HG03039 (cell line): ENCODE measurements around the gene MATN4.

ENCODE experiments used
- ATAC-seq: cut with Tn5 transposase; IDR thresholded peaks from one replicate; pipeline ENCODE4 v1.9.1; 2021; ENCODE audit warnings: mild to moderate bottlenecking, moderate library complexity; ENCODE audit not compliant: unreplicated experiment

MATN4 gene

DNA sequence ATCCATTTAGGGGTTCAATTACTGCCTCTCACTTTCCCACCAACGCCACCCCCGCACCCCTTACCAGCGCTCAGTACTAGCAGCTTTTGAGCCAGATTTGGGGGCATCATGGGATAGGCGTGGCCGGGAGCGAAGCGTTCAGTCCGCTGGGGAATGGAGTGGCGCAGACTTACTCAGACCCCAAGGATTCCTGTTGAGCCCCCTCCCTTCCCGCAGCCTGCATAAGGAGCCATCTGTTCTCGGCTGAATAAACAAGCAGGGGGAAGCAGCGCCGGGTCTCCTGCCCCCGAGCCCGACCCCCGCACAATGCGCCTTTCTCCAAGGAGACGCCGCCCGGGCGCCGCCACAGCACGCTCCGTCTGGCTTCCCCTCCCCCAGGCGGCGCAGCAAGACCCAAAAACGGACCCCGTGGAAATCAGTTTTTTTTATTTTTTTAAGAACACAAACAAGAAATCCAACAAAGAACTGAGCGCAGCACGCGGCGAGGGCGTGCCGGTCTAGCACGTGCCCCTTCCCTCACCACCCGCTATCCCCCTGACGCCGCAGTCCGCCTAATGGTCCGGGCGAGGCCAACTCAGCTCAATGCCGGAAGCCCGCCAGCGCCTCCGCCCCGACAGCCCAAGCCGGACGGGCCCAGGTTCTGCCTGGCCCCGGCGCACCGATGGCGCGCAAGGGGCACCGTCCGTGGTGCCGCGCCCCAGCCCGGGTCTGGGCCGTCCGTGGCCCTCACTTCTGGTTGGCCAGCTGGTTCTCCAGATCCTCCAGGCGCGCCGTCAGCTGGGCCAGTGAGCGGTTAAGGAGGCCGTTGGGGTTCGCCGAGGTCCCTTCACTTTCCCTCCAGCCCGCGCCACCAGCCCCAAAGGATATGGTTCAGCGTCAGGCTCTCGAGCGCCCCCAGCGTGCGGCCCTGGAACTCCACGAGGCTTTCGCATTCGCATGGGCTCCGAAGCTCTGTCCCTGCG is 14.8 kb downstream of the MATN4 start:
- ATAC-seq, result peak; percentile 53

DNA sequence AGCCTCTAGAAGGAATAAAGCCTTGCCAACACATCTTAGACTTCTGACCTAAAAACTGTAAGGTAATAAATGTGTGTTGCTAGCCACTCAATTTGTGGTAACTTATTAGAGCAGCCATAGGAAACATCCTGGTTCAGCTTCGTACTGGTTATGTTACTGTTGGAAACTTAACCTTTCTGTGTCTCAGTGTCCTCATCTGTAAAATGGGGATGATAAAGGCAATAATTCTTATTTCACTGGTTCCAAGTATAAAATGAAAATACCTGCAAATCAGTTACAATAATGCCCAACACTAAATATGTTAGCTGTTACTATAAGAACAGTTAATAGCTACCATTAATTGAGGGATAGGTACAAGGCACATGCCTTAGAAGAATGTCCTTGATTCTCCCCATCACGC is 15.8 kb downstream of the MATN4 start:
- no peak for ATAC-seq

DNA sequence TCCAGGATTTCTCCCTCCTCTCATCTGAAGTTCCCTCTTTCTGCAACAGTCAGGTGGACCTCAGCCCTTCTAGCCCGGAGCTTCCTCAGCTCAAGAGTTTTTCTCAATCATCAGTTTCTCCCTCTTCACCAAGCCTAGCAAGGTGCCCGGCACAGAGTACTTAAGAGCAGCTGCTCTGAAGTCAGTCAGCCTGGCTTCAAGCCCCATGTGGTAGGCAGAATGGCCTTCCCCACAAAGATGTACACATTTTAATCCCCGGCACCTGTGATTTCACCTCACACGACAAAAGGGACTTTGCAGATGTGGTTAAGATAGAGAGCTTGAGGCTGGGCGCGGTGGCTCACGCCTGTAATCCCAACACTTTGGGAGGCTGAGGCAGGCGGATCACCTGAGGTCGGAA is 16.6 kb downstream of the MATN4 start:
- ATAC-seq, result no peak

DNA sequence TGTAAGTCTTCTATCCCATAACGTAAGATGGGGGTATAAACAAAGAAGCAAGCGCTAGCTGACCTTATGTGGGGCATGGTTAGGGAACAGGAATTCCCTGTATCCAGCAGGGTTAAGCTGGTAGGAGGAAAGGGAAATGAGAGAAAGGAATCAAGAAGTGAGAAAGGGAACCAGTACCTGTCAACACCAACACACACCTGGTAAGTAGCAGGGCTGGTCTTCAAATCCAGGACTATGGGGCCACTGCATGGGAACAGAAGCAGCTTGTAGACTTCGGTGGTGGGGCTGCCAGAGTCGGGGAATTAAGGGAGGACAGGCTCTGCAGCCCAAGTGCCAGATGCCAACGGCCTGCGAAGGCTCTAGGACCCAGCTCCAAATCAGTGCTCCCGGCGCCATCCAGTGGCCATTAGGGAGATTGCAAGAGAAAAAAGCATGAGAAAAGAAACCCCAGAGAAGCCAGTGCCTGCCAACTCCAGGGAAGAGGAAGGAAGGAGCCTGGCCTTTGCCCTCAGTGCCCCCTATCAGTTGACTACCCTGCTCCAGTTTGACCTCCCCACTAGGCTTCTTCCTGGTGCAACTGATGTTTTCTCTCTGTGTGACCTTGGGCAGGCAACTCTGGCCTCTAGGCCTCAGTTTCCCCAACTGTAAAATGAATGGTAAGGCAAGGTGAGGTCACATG is 17.3 kb downstream of the MATN4 start:
- ATAC-seq, result no peak

DNA sequence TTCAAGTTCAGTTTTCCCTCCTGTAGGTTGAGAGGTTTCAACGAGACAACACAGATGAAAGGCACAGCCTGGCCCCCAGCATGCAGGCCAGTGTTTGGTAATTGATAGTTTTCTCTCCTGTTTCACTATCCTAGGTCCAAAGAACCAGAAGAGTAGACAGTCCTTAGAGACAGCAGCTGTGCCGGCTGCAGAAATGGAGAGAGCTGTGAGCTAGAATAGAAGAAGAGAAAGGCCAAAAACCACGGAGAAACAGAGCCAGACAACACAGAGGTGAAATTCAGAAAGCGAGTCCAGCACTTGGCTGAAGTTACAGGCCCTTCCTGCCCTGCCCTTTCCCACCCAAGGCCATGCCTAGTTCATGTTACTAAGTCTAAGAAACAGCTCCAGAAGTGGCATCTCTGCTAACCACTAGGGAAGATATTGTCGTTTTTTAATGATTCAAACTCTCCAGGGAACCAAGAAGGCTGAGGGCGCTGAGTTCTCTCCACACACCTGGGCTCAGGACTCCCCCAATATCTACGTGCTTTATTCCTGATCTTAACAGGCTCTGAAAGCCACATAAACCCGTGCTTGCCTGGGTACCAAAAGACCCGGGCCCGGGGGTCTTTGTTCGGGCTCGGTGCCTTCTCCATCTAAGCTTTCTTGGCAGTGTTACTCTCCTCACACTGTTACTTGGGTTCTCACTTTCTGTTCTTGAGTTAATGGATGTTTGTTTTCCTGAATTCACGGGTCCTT is 18.0 kb downstream of the MATN4 start:
- ATAC-seq, result no peak

DNA sequence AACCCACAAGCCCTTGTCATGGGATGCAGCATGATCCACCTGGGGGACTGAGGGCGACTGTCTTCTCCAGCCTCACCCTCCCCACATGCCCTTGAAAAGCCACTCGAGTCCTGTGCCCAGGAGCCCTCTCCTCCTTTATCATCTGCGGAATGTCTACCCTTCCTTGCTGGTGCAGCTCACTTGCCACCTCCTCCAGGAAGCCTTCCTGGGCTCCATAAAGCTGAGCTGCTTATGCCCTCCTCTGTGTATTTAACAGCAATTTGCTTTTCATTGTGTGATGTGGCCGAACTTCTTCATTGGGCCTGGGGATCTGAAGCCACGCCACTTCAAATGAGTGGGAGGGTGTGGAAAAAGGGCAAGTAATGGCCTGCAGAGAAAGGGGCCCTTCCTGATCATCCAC is 19.2 kb downstream of the MATN4 start:
- ATAC-seq, result no peak

DNA sequence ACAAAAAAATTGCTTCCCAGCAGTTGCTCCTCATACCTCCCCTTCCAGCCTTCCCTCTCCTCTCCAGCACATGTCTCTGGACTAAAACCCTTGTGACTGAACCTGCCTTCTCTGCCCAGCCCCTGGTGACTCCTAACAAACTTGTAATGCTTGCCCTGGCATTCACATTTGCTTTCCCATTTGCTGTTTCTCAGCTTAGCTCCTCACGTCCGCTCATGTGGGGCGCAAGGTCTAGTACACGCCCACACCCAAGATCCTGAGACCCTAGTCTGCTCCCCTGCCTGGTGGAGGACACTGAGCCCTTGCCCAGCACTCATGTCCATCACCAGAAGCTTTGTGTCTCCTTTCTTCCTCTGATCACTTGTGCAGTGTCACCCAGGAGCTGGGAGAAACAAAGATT is 19.7 kb downstream of the MATN4 start:
- ATAC-seq, result no peak

DNA sequence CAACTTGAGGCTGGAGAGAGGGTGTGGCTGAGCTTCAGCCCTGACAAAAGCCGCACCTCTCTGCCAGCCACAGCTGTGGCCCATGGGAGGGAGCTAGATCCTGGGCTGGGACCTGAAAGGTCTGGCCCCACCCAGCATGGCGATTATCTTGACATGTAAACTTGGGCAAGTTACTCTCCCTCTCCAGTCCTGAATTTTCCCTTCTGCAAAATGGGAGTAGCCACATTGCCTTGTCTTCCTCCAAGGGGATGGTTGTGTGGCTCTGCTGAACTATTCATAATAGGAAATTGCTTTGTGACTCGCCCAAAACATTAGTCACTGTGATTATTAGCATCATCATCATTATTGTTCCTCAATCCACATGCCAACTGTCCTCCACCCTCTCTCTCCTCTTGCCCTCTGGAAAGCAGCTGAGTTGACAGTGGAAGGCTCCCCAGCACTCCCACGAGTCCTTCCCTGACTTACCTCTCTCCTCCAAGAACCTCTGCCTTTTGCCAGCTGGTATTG is 24.5 kb downstream of the MATN4 start:
- no peak for ATAC-seq

DNA sequence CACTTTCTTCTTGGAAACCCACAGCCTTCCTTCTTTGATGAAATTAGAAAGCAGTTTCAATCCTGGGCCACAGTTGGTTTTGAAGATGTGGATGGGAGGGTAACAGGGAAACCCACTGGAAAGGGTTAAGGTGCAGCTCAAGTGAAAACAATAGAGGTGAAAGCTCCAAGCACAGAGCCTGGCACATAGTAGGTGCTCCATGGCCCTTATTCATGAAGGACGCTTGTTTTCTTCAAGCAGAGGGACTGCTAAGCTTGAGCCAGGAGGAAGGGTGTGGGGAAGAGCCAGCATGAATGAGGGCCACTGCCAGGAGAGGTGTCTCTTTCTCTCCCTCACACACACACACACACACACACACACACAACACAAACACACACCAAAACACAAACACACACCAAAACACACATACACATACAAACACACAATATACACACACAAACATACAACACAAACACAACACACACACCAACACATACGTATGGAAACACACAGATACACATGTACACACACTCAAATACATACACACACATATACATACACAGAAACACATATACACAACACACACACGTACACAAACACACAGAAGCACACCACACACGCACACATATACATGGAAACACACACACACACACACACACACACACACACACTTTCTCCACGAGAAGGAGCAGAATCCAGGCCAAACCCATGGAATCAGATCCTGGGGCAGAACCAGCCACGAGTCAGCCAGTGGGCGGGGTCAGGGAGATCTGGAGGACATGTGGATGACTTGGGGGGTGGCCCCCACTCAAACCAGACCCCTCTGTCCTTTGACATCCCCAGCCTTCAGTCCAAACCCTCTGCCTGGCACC is 25.2 kb downstream of the MATN4 start:
- no peak for ATAC-seq

DNA sequence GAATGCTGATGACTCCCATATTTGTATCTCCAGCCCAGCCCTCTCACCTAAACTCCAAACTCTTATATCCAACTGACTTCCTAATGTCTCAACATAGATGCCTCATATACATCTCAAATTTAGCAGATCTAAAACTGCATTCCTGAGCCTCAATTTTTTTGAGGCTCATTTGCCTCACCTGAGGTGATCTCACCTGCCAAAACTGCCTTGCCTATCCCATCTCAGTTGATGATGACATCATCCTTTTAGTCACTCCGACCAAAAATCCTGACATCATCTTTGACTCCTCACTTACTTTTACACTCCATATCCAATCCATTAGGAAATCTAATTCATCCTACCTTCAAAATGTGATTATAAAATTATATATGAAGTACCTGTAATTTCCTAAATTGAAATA is 28.1 kb downstream of the MATN4 start:
- ATAC-seq, result no peak

DNA sequence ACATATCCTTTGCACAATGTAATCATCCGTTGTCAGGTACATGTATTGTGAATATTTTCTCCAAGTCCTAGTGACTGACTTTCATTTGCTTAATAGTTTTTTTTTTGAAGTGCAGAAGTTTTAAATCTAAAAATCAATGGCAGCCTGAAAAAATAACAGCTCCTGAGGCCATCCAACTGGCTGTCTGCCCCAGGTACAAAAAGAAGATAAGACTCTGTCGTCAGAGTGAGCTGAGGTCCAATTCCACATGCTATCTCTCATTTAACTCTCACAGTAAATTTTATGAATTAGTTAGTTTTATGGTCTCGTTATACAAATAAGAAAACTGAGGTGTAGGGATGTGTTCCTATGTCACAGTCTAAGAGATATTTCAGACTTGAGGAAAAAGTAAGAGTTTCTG is 32.8 kb downstream of the MATN4 start:
- no peak for ATAC-seq

DNA sequence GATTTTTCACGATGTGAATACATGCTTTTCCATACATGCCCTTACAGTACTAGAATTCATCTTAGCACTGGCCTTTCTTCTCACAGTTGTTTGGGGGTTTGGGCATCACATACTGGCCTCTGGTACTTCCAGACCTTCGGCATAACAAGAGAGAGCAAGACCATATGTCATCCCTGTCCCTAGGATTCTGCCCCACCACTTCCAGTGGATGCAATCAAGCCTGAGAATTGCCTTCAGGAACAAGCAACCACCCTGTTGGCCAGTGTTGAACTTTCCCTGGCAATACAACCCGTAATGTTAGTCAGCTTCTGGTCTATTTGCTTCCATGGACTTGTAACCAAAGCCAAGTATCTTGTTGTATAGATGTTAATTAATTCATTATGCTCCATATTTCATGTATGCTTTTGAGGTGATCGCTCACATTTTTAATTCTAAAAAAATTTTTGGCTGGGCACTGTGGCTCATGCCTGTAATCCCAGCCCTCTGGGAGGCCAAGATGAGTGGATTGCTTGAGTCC is 38.3 kb downstream of the MATN4 start:
- no peak for ATAC-seq

DNA sequence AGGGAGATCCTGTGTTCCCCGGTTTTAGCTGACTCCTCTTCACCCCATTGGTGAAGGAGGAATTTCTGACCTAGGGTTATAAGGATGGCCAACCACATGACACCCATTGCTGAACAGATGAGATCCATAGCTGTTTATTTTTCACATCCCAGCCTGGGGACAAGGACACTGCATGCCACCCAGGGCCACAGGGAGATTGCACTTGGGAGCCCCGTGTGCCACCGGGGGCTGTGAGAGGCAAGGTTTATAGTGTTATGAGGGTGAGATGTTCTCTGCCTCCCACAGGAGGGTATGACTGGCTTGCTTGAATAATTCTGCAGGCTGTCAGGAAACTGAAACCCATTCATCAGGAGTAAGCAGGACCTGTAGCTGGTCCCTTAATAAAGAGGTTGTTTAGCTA is 39.0 kb downstream of the MATN4 start:
- no peak for ATAC-seq

DNA sequence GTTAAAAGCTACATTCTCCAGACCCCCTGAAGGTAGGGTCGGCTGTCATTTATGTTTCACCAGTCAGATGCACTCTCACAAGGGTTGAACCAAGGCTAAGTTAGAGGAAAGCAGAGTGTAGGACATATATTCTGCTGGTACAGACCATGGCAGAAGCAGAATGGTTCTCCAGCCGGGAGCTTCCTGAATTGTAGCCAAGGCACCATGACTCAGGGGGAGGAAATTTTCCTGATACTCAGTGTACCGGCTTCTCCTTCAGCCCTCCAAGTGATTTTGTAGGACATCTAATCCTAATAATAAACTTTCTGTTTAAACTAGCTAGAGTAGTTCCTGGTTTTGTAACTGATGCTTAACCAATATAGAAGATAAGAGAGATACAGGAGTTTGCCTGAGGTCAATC is 39.6 kb downstream of the MATN4 start:
- ATAC-seq, result no peak

DNA sequence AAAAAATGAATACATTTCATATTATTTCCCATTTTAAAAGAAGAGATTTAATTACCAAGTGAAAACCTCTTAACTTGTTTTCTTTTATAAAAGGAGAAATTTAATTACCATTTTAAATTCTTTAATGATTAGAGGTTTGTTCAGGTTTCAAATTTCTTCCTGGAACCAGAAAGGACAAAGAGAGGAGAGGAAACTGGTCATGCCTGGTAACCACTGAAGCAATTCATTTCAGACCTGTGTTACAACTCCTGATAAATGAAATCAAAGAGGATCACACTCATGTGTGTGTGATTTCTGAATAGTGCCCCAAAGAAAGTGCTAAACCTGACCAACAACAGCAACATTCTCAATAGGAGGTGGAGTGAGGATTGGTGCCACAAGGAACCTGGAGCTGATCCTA is 41.1 kb downstream of the MATN4 start:
- ATAC-seq, result no peak

DNA sequence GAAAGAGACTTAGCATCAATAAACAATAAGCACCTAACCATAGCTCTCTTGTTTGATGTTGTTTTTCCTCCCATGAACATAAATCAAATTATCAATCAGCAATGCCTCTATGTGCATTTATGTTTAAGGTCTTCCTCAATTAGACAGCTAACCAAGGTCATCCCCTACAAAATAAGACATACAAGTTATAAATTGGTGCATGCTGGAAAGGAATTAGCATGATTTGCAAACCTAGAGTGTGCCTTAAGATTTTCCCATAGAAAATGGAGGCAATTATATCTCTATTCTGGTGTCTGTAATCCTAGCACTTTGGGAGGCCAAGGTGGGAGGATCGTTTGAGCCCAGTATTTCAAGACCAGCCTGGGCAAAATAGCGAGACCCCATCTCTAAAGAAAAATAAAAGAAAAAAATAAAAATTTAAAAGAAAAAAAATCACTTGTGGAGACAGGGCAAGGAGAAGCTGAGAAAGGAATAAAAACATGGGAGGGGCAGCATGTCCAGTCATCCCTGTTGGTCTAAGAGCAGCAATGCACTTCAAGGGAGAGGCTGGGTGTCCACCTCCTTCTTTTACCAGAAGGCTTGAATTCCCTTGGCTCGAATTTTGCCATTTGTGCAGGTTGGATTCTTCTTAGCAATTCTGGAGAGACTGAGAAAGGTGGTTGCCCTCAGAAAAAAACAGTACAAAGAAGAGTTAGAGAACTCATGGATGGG is 44.4 kb downstream of the MATN4 start:
- no peak for ATAC-seq

DNA sequence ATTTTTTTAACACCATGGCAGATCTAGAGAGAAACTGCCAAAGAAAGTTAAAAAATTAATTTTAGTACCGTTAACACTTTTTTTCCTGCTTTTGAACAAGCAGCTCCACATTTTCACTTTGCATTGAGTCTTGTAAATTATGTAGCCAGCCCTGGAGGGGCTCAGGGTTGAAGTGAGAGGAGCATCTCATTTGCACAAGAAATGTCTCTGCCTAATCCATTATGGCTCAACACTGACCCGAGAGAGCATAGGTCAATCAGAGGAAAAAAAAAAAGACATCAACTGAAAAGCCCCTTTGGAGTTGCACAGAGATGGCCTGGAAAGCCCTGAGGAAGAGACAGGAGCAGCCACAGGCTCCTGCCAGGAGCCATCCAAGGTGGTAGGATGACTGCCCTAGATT is 49.4 kb downstream of the MATN4 start:
- no peak for ATAC-seq

DNA sequence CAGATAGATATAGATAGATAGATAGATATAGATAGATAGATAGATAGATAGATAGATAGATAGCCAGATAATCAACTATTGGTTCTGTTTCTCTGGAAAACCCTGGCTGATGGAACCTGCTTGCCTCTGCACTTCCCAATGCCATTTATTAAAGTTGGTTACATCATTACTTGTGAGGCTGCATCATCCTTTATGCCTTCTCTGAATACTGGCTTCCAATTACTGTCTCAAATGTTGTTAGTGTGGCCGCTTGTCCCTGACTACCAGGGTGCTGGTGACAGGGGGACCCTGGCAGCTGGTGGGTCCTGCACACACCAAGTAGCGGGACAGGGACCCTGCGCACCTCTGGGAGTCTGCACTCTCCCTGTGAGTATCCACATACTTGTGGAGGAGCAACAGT is 49.8 kb downstream of the MATN4 start:
- no peak for ATAC-seq

DNA sequence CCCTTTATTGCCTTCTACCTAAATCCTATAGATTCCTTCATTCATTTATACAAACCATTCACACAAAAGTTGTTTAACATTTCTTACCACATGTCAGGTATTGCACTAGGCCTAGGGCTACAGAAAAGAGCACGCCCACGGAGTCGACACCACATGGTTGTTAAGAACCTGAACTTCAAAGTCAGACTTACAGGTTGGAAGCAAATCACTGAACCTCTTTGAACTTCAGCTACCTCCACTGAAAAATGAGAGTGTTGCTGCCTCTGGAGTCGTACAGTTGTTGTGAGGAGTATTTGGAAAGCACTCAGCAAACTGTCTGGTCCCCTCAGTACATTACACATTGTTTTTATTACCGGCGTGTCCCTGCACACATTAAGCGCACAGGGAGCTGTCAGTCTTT is 50.4 kb downstream of the MATN4 start:
- ATAC-seq, result no peak

DNA sequence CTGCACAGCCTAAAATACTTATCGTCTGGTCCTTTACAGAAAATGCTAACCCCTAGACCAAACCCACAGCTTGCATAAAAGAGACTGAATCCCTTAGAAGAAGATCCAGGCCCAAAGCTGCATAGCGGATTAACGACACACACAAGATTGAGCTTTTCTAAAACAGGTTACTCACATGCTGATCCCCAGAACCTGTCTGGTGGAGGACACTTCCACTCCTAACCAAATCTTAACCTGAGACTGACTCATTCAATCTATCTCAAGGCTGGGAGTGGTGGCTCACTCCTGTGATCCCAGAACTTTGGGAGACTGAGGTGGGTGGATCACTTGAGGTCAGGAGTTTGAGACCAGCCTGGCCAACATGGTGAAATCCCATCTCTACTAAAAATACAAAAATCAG is 50.9 kb downstream of the MATN4 start:
- no peak for ATAC-seq
